H9 (cell line): ENCODE results near the gene PRKCD. TPM values are rescaled to one million over a fixed set of nuclear protein-coding genes. Genes with fewer than 3 reads are reported as not detected.
A peak's percentile ranks its signal among the peaks of the same experiment; 100 is the strongest.

Source experiments
- DNase-seq: peaks from one replicate; pipeline ENCODE4 v3.0.0-alpha.2; 2017
- H2AFZ ChIP-seq: one replicate; pipeline ENCODE4 v1.6.1; 2013; ENCODE audit warnings: mild to moderate bottlenecking, low read length, control low read depth, moderate library complexity
- H2AK5ac ChIP-seq: 2 replicates; pipeline ENCODE4 v1.6.1; 2013; ENCODE audit warnings: low read length, control low read depth, mixed read lengths; ENCODE audit not compliant: insufficient read length
- H2BK120ac ChIP-seq: one replicate; pipeline ENCODE4 v1.6.1; 2013; ENCODE audit warnings: low read depth, mild to moderate bottlenecking, low read length, control low read depth, inconsistent platforms; ENCODE audit not compliant: poor library complexity, severe bottlenecking
- H2BK12ac ChIP-seq: 2 replicates; pipeline ENCODE4 v1.6.1; 2013; ENCODE audit warnings: low read length, control low read depth, mixed read lengths, low read depth; ENCODE audit not compliant: insufficient read length
- H2BK15ac ChIP-seq: 2 replicates; pipeline ENCODE4 v1.6.1; 2013; ENCODE audit warnings: low read depth, low read length, control low read depth
- H2BK20ac ChIP-seq: one replicate; pipeline ENCODE4 v1.6.1; 2013; ENCODE audit warnings: low read depth, mild to moderate bottlenecking, low read length, control low read depth, inconsistent platforms; ENCODE audit not compliant: poor library complexity, severe bottlenecking
- H2BK5ac ChIP-seq: 2 replicates; pipeline ENCODE4 v1.6.1; 2013; ENCODE audit warnings: low read length, control low read depth, mixed read lengths; ENCODE audit not compliant: insufficient read length
- H3K14ac ChIP-seq: 2 replicates; pipeline ENCODE4 v1.6.1; 2013; ENCODE audit warnings: low read length, control low read depth; ENCODE audit not compliant: insufficient read depth
- H3K18ac ChIP-seq: 2 replicates; pipeline ENCODE4 v1.6.1; 2013; ENCODE audit warnings: low read depth, mild to moderate bottlenecking, mixed read lengths, low read length, control low read depth; ENCODE audit not compliant: insufficient read length
- H3K23ac ChIP-seq: 2 replicates; pipeline ENCODE4 v1.6.1; 2013; ENCODE audit warnings: low read length, control low read depth, mixed read lengths, low read depth; ENCODE audit not compliant: insufficient read length
- H3K23me2 ChIP-seq: 2 replicates; pipeline ENCODE4 v1.6.1; 2013; ENCODE audit warnings: low read depth, mild to moderate bottlenecking, mixed read lengths, low read length, control low read depth; ENCODE audit not compliant: insufficient read length, poor library complexity, severe bottlenecking
- H3K27ac ChIP-seq: 2 replicates; pipeline ENCODE4 v1.5.1; 2013; ENCODE audit warnings: low read length, control low read depth, mixed read lengths, low read depth; ENCODE audit not compliant: insufficient read length
- H3K27me3 ChIP-seq: 2 replicates; pipeline ENCODE4 v1.6.1; 2013; ENCODE audit warnings: low read length, control low read depth, inconsistent platforms; ENCODE audit not compliant: insufficient read depth
- H3K4ac ChIP-seq: 2 replicates; pipeline ENCODE4 v1.6.1; 2013; ENCODE audit warnings: low read depth, mild to moderate bottlenecking, control low read depth, inconsistent platforms, low read length, moderate library complexity
- H3K4me1 ChIP-seq: 2 replicates; pipeline ENCODE4 v1.6.1; 2013; ENCODE audit warnings: low read length, control low read depth, inconsistent platforms; ENCODE audit not compliant: insufficient read depth
- H3K4me2 ChIP-seq: 2 replicates; pipeline ENCODE4 v1.6.1; 2013; ENCODE audit warnings: low read length, control low read depth, mixed read lengths; ENCODE audit not compliant: insufficient read length, insufficient read depth
- H3K56ac ChIP-seq: 2 replicates; pipeline ENCODE4 v1.6.1; 2013; ENCODE audit warnings: low read depth, mild to moderate bottlenecking, mixed read lengths, low read length, control low read depth; ENCODE audit not compliant: insufficient read length
- H3K79me1 ChIP-seq: 2 replicates; pipeline ENCODE4 v1.6.1; 2013; ENCODE audit warnings: low read depth, mild to moderate bottlenecking, moderate library complexity, low read length, control low read depth, inconsistent platforms; ENCODE audit not compliant: insufficient read depth, poor library complexity, severe bottlenecking
- H3K79me2 ChIP-seq: 2 replicates; pipeline ENCODE4 v1.6.1; 2013; ENCODE audit warnings: low read length, control low read depth, inconsistent platforms; ENCODE audit not compliant: insufficient read depth
- H3K9ac ChIP-seq: 2 replicates; pipeline ENCODE4 v1.6.1; 2013; ENCODE audit warnings: low read length, control low read depth, mixed read lengths; ENCODE audit not compliant: insufficient read length; ENCODE audit errors: extremely low read depth
- H3K9me3 ChIP-seq: one replicate; pipeline ENCODE4 v1.6.1; 2013; ENCODE audit warnings: low read depth, low read length, inconsistent platforms; ENCODE audit not compliant: control insufficient read depth
- H3T11ph ChIP-seq: one replicate; pipeline ENCODE4 v1.6.1; 2013; ENCODE audit warnings: mild to moderate bottlenecking, low read length, control low read depth, inconsistent platforms
- H4K20me1 ChIP-seq: one replicate; pipeline ENCODE4 v1.6.1; 2013; ENCODE audit not compliant: control insufficient read depth, insufficient read length, insufficient read depth
- H4K5ac ChIP-seq: 2 replicates; pipeline ENCODE4 v1.6.1; 2013; ENCODE audit warnings: low read depth, mild to moderate bottlenecking, mixed read lengths, low read length, control low read depth; ENCODE audit not compliant: insufficient read length
- H4K8ac ChIP-seq: replicated peaks from 2 replicates; pipeline ENCODE4 v1.6.1; 2013; ENCODE audit warnings: low read length, control low read depth, mixed read lengths, low read depth; ENCODE audit not compliant: insufficient read length
- H4K91ac ChIP-seq: 2 replicates; pipeline ENCODE4 v1.6.1; 2013; ENCODE audit warnings: low read depth, mild to moderate bottlenecking, moderate library complexity, mixed read lengths, low read length, control low read depth; ENCODE audit not compliant: insufficient read length
- H3K27ac Mint-ChIP-seq, 3 experiments: 2 replicates in 2 of 3; 3 replicates in 1 of 3; pipeline ENCODE4 v1.8.0; 2020 to 2021; ENCODE audit warnings: mixed read lengths in 3 of 3, mild to moderate bottlenecking in 1 of 3, moderate library complexity in 1 of 3
- H3K27me3 Mint-ChIP-seq: 2 replicates; pipeline ENCODE4 v1.8.0; 2021; ENCODE audit warnings: low read depth, mild to moderate bottlenecking, moderate library complexity, mixed read lengths
- H3K36me3 Mint-ChIP-seq, 3 experiments: 2 replicates in 2 of 3; 3 replicates in 1 of 3; pipeline ENCODE4 v1.8.0; 2020 to 2021; ENCODE audit warnings: low read depth in 3 of 3, mixed read lengths in 3 of 3; ENCODE audit not compliant: insufficient read depth in 1 of 3
- H3K4me1 Mint-ChIP-seq, 2 experiments: 2 replicates each; pipeline ENCODE4 v1.8.0; 2020; ENCODE audit warnings: mixed read lengths in 2 of 2
- H3K4me3 Mint-ChIP-seq, 2 experiments: 2 replicates in 1 of 2; 3 replicates in 1 of 2; pipeline ENCODE4 v1.8.0; 2020 to 2021; ENCODE audit warnings: mild to moderate bottlenecking in 2 of 2, mixed read lengths in 2 of 2, moderate library complexity in 1 of 2
- H3K9me3 Mint-ChIP-seq, 2 experiments: 2 replicates in 1 of 2; 3 replicates in 1 of 2; pipeline ENCODE4 v1.8.0; 2020; ENCODE audit warnings: mild to moderate bottlenecking in 2 of 2, mixed read lengths in 2 of 2, moderate library complexity in 1 of 2
- WGBS: extraction: QIAGEN DNeasy Blood & Tissue Kit; methylation state at CpG from one replicate; pipeline ENCODE4 v1.1.7; 2013; ENCODE audit warnings: missing lambda C conversion rate, low lambda C conversion rate, mixed read lengths; ENCODE audit not compliant: insufficient read length; ENCODE audit errors: extremely low coverage; 5-methylcytosine and 5-hydroxymethylcytosine counted together
- total RNA-seq: library from RNA; stranded (reverse); gene quantifications from 2 replicates; pipeline ENCODE4 v1.2.1, GENCODE V29; 2021
- TF ChIP-seq, protein P1 (sequence below): fragments of 200-600 bp; sonication (generic); conservative IDR thresholded peaks from 3 replicates; pipeline ENCODE4 v1.8.0; 2021; ENCODE audit warnings: antibody characterized with exemption, mild to moderate bottlenecking

PRKCD gene
- total RNA-seq, 1 experiment from 2014 or later, result 23.7 TPM

- Histone ChIP-seq H2BK5ac (no peak overlapping the region), H2BK15ac (no peak overlapping the region), H3K79me1 (no peaks in the 10 kb centered on the region), H2BK20ac (no peak overlapping the region), H3K4me1 (no peaks in the 10 kb centered on the region; the same call in 1 of the 2 replicates), H3K27me3 (no peaks in the 10 kb centered on the region), H3K18ac (no peak overlapping the region), H4K8ac (no peak overlapping the region), H2AK5ac (no peak overlapping the region), H3K23me2 (no peaks in the 10 kb centered on the region), H2BK120ac (no peak overlapping the region), H3K27ac (no peak overlapping the region), H4K5ac (no peak overlapping the region), H3K4ac (no peak overlapping the region), H3K4me2 (no peak overlapping the region), H3K9me3 (no peaks in the 10 kb centered on the region), H4K20me1 (no peaks in the 10 kb centered on the region), H3K79me2 (no peaks in the 10 kb centered on the region), H2AFZ (no peak overlapping the region), H3K56ac (no peak overlapping the region), H3T11ph (no peak overlapping the region), H4K91ac (no peak overlapping the region), H3K14ac (no peak overlapping the region), H2BK12ac (no peak overlapping the region), H3K9ac (no peak overlapping the region), H3K23ac (no peak overlapping the region)
- Mint-ChIP-seq H3K9me3 (peaks cover 0 to 3% of the 10 kb centered on the region in 2 experiments; a peak in 2 of 5 replicates), H3K4me1 (peaks cover 8 to 19% of the 10 kb centered on the region in 2 experiments), H3K36me3 (peaks cover 0 to 4% (median 0%) of the 10 kb centered on the region in 3 experiments; a peak in 1 of 7 replicates), H3K27me3 (peaks cover 6% of the 10 kb centered on the region), H3K27ac (no peak overlapping the region), H3K4me3 (no peak overlapping the region)
- no CpG with 5 or more reads among the region's 3 CpGs for WGBS
- no peak for DNase-seq
- TF ChIP-seq, protein P1, sequence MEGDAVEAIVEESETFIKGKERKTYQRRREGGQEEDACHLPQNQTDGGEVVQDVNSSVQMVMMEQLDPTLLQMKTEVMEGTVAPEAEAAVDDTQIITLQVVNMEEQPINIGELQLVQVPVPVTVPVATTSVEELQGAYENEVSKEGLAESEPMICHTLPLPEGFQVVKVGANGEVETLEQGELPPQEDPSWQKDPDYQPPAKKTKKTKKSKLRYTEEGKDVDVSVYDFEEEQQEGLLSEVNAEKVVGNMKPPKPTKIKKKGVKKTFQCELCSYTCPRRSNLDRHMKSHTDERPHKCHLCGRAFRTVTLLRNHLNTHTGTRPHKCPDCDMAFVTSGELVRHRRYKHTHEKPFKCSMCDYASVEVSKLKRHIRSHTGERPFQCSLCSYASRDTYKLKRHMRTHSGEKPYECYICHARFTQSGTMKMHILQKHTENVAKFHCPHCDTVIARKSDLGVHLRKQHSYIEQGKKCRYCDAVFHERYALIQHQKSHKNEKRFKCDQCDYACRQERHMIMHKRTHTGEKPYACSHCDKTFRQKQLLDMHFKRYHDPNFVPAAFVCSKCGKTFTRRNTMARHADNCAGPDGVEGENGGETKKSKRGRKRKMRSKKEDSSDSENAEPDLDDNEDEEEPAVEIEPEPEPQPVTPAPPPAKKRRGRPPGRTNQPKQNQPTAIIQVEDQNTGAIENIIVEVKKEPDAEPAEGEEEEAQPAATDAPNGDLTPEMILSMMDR, result 0 out of 3 replicates have a peak, but pooled peaks have one; percentile 14
Measured at GRCh38 chr3:53199834-53200233, 38.8 kb downstream of the PRKCD start.
